ENCODE measurements around the gene GTF3C4. TPM values are rescaled to one million over a fixed set of nuclear protein-coding genes. Genes with fewer than 3 reads are reported as not detected.

GTF3C4 gene
- total RNA-seq, 2 donors from 2014 or later: 17.3 to 17.9 TPM

DNA sequence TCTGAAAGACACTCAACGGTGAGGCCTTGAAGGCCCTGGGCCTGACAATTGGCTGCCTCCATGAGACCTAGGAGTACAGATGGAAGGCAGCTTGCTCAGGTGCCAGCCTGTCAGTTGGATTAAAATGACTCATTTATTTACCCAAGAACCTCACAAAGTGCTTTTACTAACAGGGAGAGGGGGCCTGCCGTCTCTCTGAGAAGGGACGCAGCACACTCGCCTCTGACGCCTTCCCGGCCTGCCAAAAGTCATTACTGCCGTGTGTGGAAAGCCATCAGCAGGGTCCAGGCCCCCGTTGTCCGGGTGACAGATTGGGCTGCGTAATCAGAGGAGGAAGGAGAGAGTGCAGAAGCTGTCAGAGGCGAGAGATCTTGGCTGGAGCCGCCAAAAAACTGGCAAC is 32.9 kb upstream of the GTF3C4 start:
- ATAC-seq (no peak), DNase-seq (no peak)
- Mint-ChIP-seq H3K27me3 (no peaks in the 10 kb centered on the region), H3K27ac (no peak overlapping the region), H3K4me3 (no peak overlapping the region), H3K36me3 (ENCODE audit: low read depth) (peaks cover 8% of the 10 kb centered on the region), H3K4me1 (peaks cover 4% of the 10 kb centered on the region)
- H3K9me3 ChIP-seq (ENCODE audit: control insufficient read depth, low read length, poor library complexity, severe bottlenecking): no peaks in the 10 kb centered on the region

GRCh38 chr9:132637801-132638200 is 32.5 kb upstream of the GTF3C4 start:
- ATAC-seq: no peak
- no peak for DNase-seq
- Mint-ChIP-seq H3K27ac (no peak overlapping the region), H3K27me3 (no peaks in the 10 kb centered on the region), H3K4me1 (peaks cover 4% of the 10 kb centered on the region), H3K36me3 (ENCODE audit: low read depth) (peaks cover 8% of the 10 kb centered on the region), H3K4me3 (no peak overlapping the region)
- no peaks in the 10 kb centered on the region for H3K9me3 ChIP-seq (ENCODE audit: control insufficient read depth, low read length, poor library complexity, severe bottlenecking)

DNA sequence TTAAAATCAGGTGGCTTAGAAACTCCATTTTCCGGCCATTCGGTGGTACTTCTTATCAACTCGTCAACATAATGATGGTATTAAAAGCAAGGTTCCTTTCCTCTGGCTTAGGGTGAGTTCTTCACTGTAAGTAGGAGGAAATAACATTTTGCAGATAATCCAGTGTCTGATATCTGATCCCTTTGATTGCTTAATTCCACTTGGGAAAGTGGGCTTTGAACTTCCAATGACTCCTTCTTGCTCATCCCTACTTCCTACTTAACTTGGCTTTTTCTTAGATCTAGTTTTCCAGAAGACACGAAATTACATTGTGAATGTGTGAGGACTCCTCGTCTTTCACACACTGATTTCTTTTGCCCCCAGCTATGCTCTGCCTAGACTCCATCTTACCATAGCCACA is 32.0 kb upstream of the GTF3C4 start:
- Mint-ChIP-seq H3K4me3 (peak overlapping the region; percentile 21), H3K27me3 (no peaks in the 10 kb centered on the region), H3K4me1 (peaks cover 4% of the 10 kb centered on the region), H3K27ac (no peak overlapping the region), H3K36me3 (ENCODE audit: low read depth) (peaks cover 8% of the 10 kb centered on the region)
- no peak for DNase-seq
- no peak for ATAC-seq
- no peaks in the 10 kb centered on the region for H3K9me3 ChIP-seq (ENCODE audit: control insufficient read depth, low read length, poor library complexity, severe bottlenecking)

- no peak for DNase-seq
- no peaks in the 10 kb centered on the region for H3K9me3 ChIP-seq (ENCODE audit: control insufficient read depth, low read length, poor library complexity, severe bottlenecking)
- no peak for ATAC-seq
- H3K27ac Mint-ChIP-seq: no peak overlapping the region
- H3K4me1 Mint-ChIP-seq: peaks cover 2% of the 10 kb centered on the region
- peaks cover 6% of the 10 kb centered on the region for H3K36me3 Mint-ChIP-seq (ENCODE audit: low read depth)
- H3K4me3 Mint-ChIP-seq: no peak overlapping the region
- no peaks in the 10 kb centered on the region for H3K27me3 Mint-ChIP-seq
These were observed 30.9 kb upstream of the GTF3C4 start for GRCh38 chr9:132639322-132639721.

DNA sequence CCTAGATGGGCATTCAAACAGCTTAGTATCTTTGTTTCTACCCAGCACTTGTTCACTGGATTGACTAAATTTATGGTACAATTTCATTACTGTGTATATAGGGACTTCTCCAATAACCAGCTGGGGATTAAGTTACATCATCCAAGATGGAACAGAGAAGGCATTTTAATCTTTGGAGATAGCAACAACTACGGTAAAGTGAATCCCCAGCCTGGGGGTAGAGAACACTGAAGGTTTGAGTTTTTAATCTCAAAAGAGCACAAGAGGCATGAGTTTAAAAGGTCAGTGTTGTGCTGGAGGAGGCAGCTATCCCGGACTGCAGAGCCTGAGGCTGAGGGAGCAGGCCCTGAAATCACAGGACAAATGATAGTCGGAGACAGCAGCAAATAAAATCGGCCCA is 29.0 kb upstream of the GTF3C4 start:
- H3K27ac Mint-ChIP-seq: no peak overlapping the region
- DNase-seq (no peak), ATAC-seq (no peak)
- peaks cover 10% of the 10 kb centered on the region for H3K36me3 Mint-ChIP-seq (ENCODE audit: low read depth)
- no peaks in the 10 kb centered on the region for H3K27me3 Mint-ChIP-seq
- no peak overlapping the region for H3K4me3 Mint-ChIP-seq
- peaks cover 4% of the 10 kb centered on the region for H3K4me1 Mint-ChIP-seq
- H3K9me3 ChIP-seq (ENCODE audit: control insufficient read depth, low read length, poor library complexity, severe bottlenecking): no peaks in the 10 kb centered on the region

- DNase-seq (no peak), ATAC-seq (peak; percentile 73)
- Mint-ChIP-seq H3K4me3 (no peak overlapping the region), H3K27me3 (no peaks in the 10 kb centered on the region), H3K4me1 (peaks cover 4% of the 10 kb centered on the region), H3K36me3 (ENCODE audit: low read depth) (peaks cover 9% of the 10 kb centered on the region), H3K27ac (no peak overlapping the region)
- H3K9me3 ChIP-seq (ENCODE audit: control insufficient read depth, low read length, poor library complexity, severe bottlenecking): no peaks in the 10 kb centered on the region
These were observed 26.0 kb upstream of the GTF3C4 start for GRCh38 chr9:132644251-132644650.

- no peaks in the 10 kb centered on the region for H3K27me3 Mint-ChIP-seq
- no peak for DNase-seq
- H3K4me3 Mint-ChIP-seq: no peak overlapping the region
- no peak for ATAC-seq
- H3K9me3 ChIP-seq (ENCODE audit: control insufficient read depth, low read length, poor library complexity, severe bottlenecking): no peaks in the 10 kb centered on the region
- H3K4me1 Mint-ChIP-seq: peaks cover 4% of the 10 kb centered on the region
- H3K27ac Mint-ChIP-seq: peak overlapping the region; percentile 60
- H3K36me3 Mint-ChIP-seq (ENCODE audit: low read depth): peaks cover 12% of the 10 kb centered on the region
These were observed 25.0 kb upstream of the GTF3C4 start for GRCh38 chr9:132645306-132645705.

DNA sequence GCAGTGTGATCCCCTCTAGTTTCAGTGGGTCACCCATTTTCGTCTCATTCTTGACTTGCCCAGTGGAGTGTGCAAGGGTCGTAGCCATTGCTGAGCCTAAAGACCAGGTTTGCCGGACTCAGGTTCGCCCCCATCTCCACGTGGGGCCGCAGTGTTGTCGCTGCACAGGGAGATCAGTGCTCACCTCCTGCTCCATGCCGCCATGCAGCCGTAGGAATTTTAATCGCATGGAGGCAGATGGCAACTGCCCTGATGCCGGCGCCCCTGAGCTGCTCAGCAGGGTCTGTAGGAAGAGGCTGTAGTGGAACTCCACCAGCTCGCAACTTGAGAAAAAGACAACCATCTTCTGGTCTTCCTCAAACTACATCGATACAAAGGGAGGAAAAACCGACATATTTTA is 24.6 kb upstream of the GTF3C4 start:
- no peak for DNase-seq
- ATAC-seq: no peak
- Mint-ChIP-seq H3K27ac (peak overlapping the region; percentile 60), H3K27me3 (no peaks in the 10 kb centered on the region), H3K36me3 (ENCODE audit: low read depth) (peaks cover 12% of the 10 kb centered on the region), H3K4me3 (no peak overlapping the region), H3K4me1 (peaks cover 4% of the 10 kb centered on the region)
- no peaks in the 10 kb centered on the region for H3K9me3 ChIP-seq (ENCODE audit: control insufficient read depth, low read length, poor library complexity, severe bottlenecking)

DNA sequence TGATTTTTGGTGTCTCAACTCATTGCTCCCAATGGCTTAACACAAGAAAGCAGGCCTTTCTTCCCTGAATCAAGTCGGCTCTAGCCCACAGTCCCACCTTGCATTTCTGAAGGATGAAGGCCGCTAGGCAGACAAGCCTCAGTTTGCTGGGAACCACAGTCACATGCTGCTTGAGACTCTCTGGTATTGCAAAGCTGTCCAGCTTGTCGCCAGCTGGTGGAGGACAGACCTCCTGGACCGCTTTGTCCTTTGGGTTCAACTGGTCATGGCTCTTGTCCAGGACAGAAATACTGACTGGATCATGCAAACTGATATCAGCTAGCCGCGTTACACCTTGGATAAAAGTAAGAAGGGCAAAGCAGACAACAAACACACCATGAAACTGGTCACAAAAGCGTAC is 23.5 kb upstream of the GTF3C4 start:
- peaks cover 4% of the 10 kb centered on the region for H3K4me1 Mint-ChIP-seq
- H3K27me3 Mint-ChIP-seq: no peaks in the 10 kb centered on the region
- H3K36me3 Mint-ChIP-seq (ENCODE audit: low read depth): peaks cover 12% of the 10 kb centered on the region
- ATAC-seq (no peak), DNase-seq (no peak)
- no peak overlapping the region for H3K27ac Mint-ChIP-seq
- no peak overlapping the region for H3K4me3 Mint-ChIP-seq
- H3K9me3 ChIP-seq (ENCODE audit: control insufficient read depth, low read length, poor library complexity, severe bottlenecking): no peaks in the 10 kb centered on the region

DNA sequence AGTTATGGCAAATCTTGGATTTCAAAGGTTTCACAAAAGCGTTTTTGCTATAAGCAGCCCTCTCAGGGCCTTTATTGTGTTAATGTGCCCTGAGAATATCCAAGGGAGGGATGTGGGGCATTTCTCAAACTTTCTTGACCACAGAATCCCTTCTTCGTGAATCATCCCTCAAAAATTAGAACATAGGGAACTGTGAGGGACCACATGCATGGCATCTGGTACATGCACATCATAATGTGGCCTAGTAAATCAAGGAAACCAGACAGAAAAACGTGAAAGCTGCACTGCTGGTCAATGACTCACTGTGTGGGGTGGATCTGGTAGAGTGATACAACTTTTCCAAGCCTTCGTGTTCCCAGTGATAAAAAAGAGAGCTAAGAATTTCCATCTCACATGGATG is 22.9 kb upstream of the GTF3C4 start:
- H3K9me3 ChIP-seq (ENCODE audit: control insufficient read depth, low read length, poor library complexity, severe bottlenecking): no peaks in the 10 kb centered on the region
- peaks cover 9% of the 10 kb centered on the region for H3K36me3 Mint-ChIP-seq (ENCODE audit: low read depth)
- no peaks in the 10 kb centered on the region for H3K27me3 Mint-ChIP-seq
- no peak overlapping the region for H3K4me3 Mint-ChIP-seq
- no peak for DNase-seq
- peaks cover 4% of the 10 kb centered on the region for H3K4me1 Mint-ChIP-seq
- no peak overlapping the region for H3K27ac Mint-ChIP-seq
- no peak for ATAC-seq

DNA sequence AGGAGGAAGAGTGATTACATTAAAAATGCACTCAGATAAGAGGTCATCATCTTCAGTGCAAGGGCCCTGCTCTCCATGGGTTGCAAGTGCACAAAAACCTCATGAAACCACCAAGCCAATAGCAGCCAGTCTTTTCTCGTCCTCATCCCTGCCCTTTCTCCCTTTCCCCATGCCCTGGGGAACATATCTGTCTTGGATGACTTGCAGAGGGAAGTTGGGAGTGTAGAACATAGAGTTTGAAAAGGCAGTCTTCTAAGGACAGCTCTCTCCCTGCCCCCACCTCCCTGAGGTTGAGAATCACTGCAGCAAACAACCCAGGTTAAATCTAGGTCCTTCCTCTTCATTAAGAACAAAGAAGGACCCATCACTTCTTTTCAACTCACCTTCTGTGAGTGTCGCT is 22.5 kb upstream of the GTF3C4 start:
- H3K4me1 Mint-ChIP-seq: peaks cover 4% of the 10 kb centered on the region
- no peak for ATAC-seq
- no peak overlapping the region for H3K4me3 Mint-ChIP-seq
- H3K27me3 Mint-ChIP-seq: no peaks in the 10 kb centered on the region
- no peak for DNase-seq
- H3K9me3 ChIP-seq (ENCODE audit: control insufficient read depth, low read length, poor library complexity, severe bottlenecking): no peaks in the 10 kb centered on the region
- no peak overlapping the region for H3K27ac Mint-ChIP-seq
- peaks cover 9% of the 10 kb centered on the region for H3K36me3 Mint-ChIP-seq (ENCODE audit: low read depth)

GRCh38 chr9:132648283-132648682 is 22.0 kb upstream of the GTF3C4 start:
- H3K4me3 Mint-ChIP-seq: no peak overlapping the region
- peaks cover 9% of the 10 kb centered on the region for H3K36me3 Mint-ChIP-seq (ENCODE audit: low read depth)
- no peaks in the 10 kb centered on the region for H3K27me3 Mint-ChIP-seq
- H3K4me1 Mint-ChIP-seq: peaks cover 4% of the 10 kb centered on the region
- no peak overlapping the region for H3K27ac Mint-ChIP-seq
- no peak for DNase-seq
- H3K9me3 ChIP-seq (ENCODE audit: control insufficient read depth, low read length, poor library complexity, severe bottlenecking): no peaks in the 10 kb centered on the region
- ATAC-seq: no peak

DNA sequence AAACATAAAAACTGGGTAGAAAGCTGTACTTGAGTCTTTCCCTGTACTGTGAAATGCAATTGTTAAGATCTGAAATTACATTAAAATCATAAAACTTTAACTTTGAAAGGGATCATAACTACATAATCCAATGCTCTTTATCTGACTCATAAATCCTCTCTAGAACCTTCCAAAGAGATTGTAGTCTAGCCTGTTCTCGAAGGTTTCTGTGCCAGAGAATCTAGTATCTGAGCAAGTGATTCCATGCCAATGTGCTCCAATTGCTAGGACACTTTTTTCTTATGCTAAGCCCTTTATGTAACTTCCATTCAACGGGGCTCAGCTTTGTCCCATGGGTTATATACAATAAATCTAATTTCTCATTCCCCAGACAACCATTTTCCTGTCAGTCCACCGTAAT is 21.6 kb upstream of the GTF3C4 start:
- no peak for ATAC-seq

DNA sequence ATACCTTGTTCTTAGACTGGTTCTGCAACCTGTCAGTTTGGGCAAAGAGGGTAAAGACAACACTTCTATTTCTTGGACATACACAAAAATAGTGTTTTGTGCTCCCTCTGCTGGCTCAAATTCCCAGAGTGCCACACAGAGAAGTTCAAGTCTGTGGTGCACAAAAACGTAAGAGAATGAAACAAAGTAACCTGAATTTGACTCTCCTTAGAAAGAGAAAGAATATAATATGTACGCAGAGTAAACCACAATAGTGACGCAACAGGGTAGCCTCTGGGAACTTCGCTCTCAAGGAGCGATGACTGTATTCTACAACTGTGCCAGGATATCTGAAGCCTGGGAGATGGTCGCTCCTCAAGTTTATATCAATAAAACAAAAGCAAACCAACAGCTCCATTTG is 19.0 kb upstream of the GTF3C4 start:
- no peaks in the 10 kb centered on the region for H3K27me3 Mint-ChIP-seq
- ATAC-seq (no peak), DNase-seq (no peak)
- H3K36me3 Mint-ChIP-seq (ENCODE audit: low read depth): peaks cover 4% of the 10 kb centered on the region
- H3K9me3 ChIP-seq (ENCODE audit: control insufficient read depth, low read length, poor library complexity, severe bottlenecking): no peaks in the 10 kb centered on the region
- no peaks in the 10 kb centered on the region for H3K4me1 Mint-ChIP-seq
- H3K4me3 Mint-ChIP-seq: no peak overlapping the region
- no peak overlapping the region for H3K27ac Mint-ChIP-seq

More for the DNA sequence above, 21.6 kb upstream of the GTF3C4 start:
- DNase-seq: no peak
- peaks cover 9% of the 10 kb centered on the region for H3K36me3 Mint-ChIP-seq (ENCODE audit: low read depth)
- no peaks in the 10 kb centered on the region for H3K27me3 Mint-ChIP-seq
- peaks cover 4% of the 10 kb centered on the region for H3K4me1 Mint-ChIP-seq
- H3K4me3 Mint-ChIP-seq: no peak overlapping the region
- H3K27ac Mint-ChIP-seq: no peak overlapping the region
- no peaks in the 10 kb centered on the region for H3K9me3 ChIP-seq (ENCODE audit: control insufficient read depth, low read length, poor library complexity, severe bottlenecking)

DNA sequence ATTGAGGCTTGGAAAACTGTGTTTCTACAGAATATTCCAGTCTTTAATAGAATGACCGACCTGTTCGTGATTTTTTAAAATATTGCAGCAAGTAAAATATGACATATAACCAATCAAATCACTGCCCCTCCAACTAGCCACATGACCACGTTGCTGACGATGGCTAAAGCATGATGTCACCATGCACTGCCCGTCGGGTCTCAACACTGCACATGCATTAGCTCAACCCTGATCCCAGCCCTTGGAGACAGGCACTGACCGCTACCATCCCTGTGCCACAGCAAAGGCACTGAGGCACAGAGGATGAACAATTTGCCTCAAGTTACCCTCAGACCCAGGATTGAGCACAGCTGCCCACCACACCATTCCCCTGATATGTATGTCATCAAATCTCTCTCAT is 14.0 kb upstream of the GTF3C4 start:
- H3K27ac Mint-ChIP-seq: no peak overlapping the region
- H3K4me1 Mint-ChIP-seq: no peaks in the 10 kb centered on the region
- ATAC-seq (no peak), DNase-seq (no peak)
- no peaks in the 10 kb centered on the region for H3K27me3 Mint-ChIP-seq
- H3K4me3 Mint-ChIP-seq: no peak overlapping the region
- H3K9me3 ChIP-seq (ENCODE audit: control insufficient read depth, low read length, poor library complexity, severe bottlenecking): no peaks in the 10 kb centered on the region
- H3K36me3 Mint-ChIP-seq (ENCODE audit: low read depth): peaks cover 2% of the 10 kb centered on the region

All from T-helper 17 cell (primary cell).